ENCODE results near the gene NUDT21.
A peak's percentile ranks its signal among the peaks of the same experiment; 100 is the strongest.

DNA sequence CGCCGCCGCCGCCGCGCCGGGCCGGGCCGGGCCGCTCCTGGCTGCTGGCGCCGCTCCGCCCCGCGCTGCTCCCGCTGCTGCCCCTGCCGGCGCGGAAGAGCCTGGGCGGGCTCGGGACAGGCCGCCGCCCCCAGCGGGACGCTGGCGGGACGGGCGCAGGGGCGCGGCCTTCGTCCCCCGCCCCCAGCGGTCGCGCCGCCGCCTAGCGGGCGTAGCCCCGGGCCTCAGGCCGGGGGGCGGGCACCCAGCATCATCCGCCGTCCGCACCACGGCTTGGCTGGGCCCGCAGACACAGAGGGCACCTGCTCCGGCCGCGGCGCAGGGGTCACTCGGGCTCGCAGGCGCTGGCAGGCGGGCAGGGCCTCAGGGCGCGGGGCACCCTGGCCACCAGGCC is 25.7 kb downstream of the NUDT21 start, which contains the start of gene AMFR:
- TF ChIP-seq POLR2A (IDR thresholded peaks at IDR 0.05), result peak; percentile 54
- TF ChIP-seq, protein P1, sequence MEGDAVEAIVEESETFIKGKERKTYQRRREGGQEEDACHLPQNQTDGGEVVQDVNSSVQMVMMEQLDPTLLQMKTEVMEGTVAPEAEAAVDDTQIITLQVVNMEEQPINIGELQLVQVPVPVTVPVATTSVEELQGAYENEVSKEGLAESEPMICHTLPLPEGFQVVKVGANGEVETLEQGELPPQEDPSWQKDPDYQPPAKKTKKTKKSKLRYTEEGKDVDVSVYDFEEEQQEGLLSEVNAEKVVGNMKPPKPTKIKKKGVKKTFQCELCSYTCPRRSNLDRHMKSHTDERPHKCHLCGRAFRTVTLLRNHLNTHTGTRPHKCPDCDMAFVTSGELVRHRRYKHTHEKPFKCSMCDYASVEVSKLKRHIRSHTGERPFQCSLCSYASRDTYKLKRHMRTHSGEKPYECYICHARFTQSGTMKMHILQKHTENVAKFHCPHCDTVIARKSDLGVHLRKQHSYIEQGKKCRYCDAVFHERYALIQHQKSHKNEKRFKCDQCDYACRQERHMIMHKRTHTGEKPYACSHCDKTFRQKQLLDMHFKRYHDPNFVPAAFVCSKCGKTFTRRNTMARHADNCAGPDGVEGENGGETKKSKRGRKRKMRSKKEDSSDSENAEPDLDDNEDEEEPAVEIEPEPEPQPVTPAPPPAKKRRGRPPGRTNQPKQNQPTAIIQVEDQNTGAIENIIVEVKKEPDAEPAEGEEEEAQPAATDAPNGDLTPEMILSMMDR (IDR thresholded peaks at IDR 0.05), result peak; percentile 34 to 90 (median 54)
